ENCODE results near the gene COL9A1. TPM values are rescaled to one million over a fixed set of nuclear protein-coding genes. Genes with fewer than 3 reads are reported as not detected.

Gene COL9A1
- total and polyA plus RNA-seq, 2 of the 4 experiments (the other 2 are of a cell fraction): not detected

DNA sequence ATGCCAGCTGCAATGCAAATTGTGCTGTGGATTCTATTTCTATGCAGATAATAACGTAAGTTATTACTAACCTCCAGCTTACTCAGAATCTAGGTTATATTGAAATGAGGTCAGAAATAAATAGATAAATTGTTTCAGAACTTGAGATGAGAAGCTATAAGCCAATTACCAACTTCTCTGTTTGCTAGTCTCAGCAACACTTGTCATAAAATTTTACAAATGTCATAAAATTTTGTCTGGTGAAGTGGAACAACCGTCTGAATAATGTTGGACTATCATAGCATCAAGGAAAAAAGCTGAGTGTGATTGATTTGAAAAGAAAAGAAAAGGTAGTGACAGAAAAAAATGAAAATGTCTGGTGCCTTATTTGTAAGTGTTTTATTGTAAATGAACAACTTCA lies 36.7 kb downstream of the COL9A1 start:
- BruUV-seq (replicated peaks): no TSS peak
- no peaks in the 10 kb centered on the region for H3K4me1 ChIP-seq (ENCODE audit: control insufficient read depth, insufficient read depth, low read length)
- CTCF ChIA-PET: no interaction called here

More for the DNA sequence above, 36.7 kb downstream of the COL9A1 start:
- Histone ChIP-seq H2BK15ac (ENCODE audit: low read depth, low read length) (no peak overlapping the region), H2AFZ (replicated peaks; ENCODE audit: low read length, poor library complexity) (no peak overlapping the region), H3K9me1 (ENCODE audit: insufficient read depth, low read length) (no peaks in the 10 kb centered on the region), H4K91ac (ENCODE audit: insufficient read depth, low read depth, low read length) (no peak overlapping the region), H2AK5ac (ENCODE audit: low read depth, low read length) (no peak overlapping the region), H3K23ac (ENCODE audit: low read depth, low read length) (no peak overlapping the region), H3K4ac (ENCODE audit: low read depth, low read length) (no peak overlapping the region), H3K79me1 (ENCODE audit: low read depth in 1 of 2, low read length in 2 of 2) (no peaks in the 10 kb centered on the region), H2BK120ac (ENCODE audit: low read depth, low read length) (no peak overlapping the region), H3K4me2 (ENCODE audit: low read depth, low read length) (no peak overlapping the region), H3K36me3 (ENCODE audit: control insufficient read depth, insufficient read depth, low read length) (no peaks in the 10 kb centered on the region), H3K4me3 (ENCODE audit: insufficient read depth, low read depth, low read length) (no peak overlapping the region), H3K9ac (ENCODE audit: low read depth, low read length) (no peak overlapping the region), H3K18ac (ENCODE audit: low read depth, low read length) (no peak overlapping the region), H2BK20ac (ENCODE audit: low read depth, low read length) (no peak overlapping the region), H4K5ac (ENCODE audit: low read depth, low read length) (no peak overlapping the region), H4K20me1 (ENCODE audit: insufficient read depth, low read length) (no peaks in the 10 kb centered on the region), H2AK9ac (replicated peaks; ENCODE audit: low read depth, low read length, poor library complexity) (no peak overlapping the region), H4K8ac (ENCODE audit: low read depth in 2 of 2, low read length in 2 of 2) (no peak overlapping the region), H3K27me3 (ENCODE audit: control insufficient read depth, insufficient read depth, low read length) (no peaks in the 10 kb centered on the region), H3K9me3 (ENCODE audit: control insufficient read depth, insufficient read depth, low read length) (no peaks in the 10 kb centered on the region), H3K14ac (replicated peaks; ENCODE audit: low read depth, low read length) (no peak overlapping the region), H3K27ac (ENCODE audit: insufficient read depth, low read length) (no peak overlapping the region), H3K56ac (ENCODE audit: extremely low read depth, insufficient read depth, low read length) (no peak overlapping the region), H2BK5ac (ENCODE audit: low read depth, low read length, poor library complexity, severe bottlenecking) (no peak overlapping the region)
- intact Hi-C loops (cut with micrococcal nuclease): no loop called here
- dilution Hi-C loops (cut with HindIII; ENCODE audit: low sequenced_read_pairs, unreplicated experiment): no loop called here
- ATAC-seq (ENCODE audit: low read depth): no peak
- TF ChIP-seq NFE2L2 (IDR thresholded peaks at IDR 0.05; ENCODE audit: low read depth, low read length) (no peak), SMC3 (IDR thresholded peaks at IDR 0.05; ENCODE audit: low read depth, low read length) (no peak), POLR2A (IDR thresholded peaks at IDR 0.05; ENCODE audit: low read depth, low read length) (no peak), RAD21 (IDR thresholded peaks at IDR 0.05; ENCODE audit: low read length) (no peak), MAFK (IDR thresholded peaks at IDR 0.05; ENCODE audit: low read depth, low read length) (no peak)
- TF ChIP-seq, protein P1, sequence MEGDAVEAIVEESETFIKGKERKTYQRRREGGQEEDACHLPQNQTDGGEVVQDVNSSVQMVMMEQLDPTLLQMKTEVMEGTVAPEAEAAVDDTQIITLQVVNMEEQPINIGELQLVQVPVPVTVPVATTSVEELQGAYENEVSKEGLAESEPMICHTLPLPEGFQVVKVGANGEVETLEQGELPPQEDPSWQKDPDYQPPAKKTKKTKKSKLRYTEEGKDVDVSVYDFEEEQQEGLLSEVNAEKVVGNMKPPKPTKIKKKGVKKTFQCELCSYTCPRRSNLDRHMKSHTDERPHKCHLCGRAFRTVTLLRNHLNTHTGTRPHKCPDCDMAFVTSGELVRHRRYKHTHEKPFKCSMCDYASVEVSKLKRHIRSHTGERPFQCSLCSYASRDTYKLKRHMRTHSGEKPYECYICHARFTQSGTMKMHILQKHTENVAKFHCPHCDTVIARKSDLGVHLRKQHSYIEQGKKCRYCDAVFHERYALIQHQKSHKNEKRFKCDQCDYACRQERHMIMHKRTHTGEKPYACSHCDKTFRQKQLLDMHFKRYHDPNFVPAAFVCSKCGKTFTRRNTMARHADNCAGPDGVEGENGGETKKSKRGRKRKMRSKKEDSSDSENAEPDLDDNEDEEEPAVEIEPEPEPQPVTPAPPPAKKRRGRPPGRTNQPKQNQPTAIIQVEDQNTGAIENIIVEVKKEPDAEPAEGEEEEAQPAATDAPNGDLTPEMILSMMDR (conservative IDR thresholded peaks at IDR 0.05; ENCODE audit: low read depth, low read length): no peak
- POLR2A ChIA-PET (ENCODE audit: unreplicated experiment): no interaction called here
- no peak for DNase-seq
- no CpG with 5 or more reads among the region's 2 CpGs for WGBS, 2 experiments (ENCODE audit: extremely low coverage in 2 of 2, insufficient read length in 1 of 2)
- in situ Hi-C loops (cut with MboI; ENCODE audit: low sequenced_read_pairs): no loop called here
